Activated CD8-positive, alpha-beta memory T cell treated with anti-CD3 and anti-CD28 coated beads for 36 hours (primary cell): Measurements from ENCODE around the gene UNK. TPM values are rescaled to one million over a fixed set of nuclear protein-coding genes. Genes with fewer than 3 reads are reported as not detected.

Source experiments
- CTCF ChIA-PET: fragments of 350-600 bp; sonication (Branson Sonifier 250); formaldehyde crosslinking; loops from one replicate; lab custom pipeline; 2021; ENCODE audit warnings: antibody characterized with exemption; lab: Charles Lee
- POLR2A ChIA-PET: fragments of 350-600 bp; sonication (Branson Sonifier 250); formaldehyde crosslinking; loops from one replicate; lab custom pipeline; 2021; ENCODE audit warnings: antibody characterized with exemption; lab: Charles Lee
- total RNA-seq, 2 experiments: library from RNA; stranded (reverse); gene quantifications; one replicate each; pipeline ENCODE4 v1.2.3, GENCODE V29; 2021

Gene UNK
- total RNA-seq, 2 experiments from 2014 or later = 25.3 to 29.1 TPM

DNA sequence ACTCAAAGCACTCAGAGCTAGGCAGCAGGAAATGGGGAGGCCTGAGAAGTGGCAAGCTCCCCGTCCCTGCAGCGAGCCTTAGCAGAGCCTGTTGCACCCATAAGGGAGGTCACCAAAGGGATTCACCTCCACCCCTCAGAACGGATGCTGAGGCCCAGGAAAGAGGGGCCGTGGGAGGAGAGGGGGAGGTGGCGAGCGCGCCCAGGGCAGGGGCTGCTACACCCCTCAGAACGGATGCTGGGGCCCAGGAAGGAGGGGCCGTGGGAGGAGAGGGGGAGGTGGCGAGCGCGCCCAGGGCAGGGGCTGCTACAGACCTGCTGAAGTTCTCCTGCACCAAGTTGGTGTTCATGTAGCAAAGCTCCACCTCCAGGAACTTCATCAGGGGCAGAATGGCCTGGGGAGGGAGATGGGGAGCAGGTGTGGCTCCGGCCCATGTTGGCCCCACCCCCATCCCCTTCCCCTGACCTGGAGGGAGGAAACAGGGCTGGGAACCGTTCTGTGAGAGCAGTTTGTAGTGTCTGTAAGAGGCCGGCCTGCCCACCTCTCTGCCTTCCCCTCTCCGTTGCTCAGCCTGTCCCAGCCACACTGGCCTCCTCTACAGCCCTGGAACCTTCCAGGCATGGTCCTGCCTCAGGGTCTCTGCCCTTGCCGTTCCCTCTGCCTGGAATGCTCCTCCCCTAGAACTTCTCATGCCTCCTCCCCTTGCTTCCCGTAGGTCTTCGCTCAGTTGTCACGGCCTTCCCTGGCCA lies 48.2 kb downstream of the UNK start:
- ChIA-PET POLR2A (interaction anchor here (0.8 to 2.9 kb wide), 6 partner anchors 11 to 56 kb away, joined by 3 to 18 read pairs (median 4); partner anchors contain the start of genes UNC13D, UNK and WBP2), CTCF (interaction anchor here (0.9 to 2.1 kb wide), 7 partner anchors 10 to 64 kb away, joined by 3 to 14 read pairs (median 4); partner anchors contain the start of genes TRIM47, TRIM65 and WBP2)

DNA sequence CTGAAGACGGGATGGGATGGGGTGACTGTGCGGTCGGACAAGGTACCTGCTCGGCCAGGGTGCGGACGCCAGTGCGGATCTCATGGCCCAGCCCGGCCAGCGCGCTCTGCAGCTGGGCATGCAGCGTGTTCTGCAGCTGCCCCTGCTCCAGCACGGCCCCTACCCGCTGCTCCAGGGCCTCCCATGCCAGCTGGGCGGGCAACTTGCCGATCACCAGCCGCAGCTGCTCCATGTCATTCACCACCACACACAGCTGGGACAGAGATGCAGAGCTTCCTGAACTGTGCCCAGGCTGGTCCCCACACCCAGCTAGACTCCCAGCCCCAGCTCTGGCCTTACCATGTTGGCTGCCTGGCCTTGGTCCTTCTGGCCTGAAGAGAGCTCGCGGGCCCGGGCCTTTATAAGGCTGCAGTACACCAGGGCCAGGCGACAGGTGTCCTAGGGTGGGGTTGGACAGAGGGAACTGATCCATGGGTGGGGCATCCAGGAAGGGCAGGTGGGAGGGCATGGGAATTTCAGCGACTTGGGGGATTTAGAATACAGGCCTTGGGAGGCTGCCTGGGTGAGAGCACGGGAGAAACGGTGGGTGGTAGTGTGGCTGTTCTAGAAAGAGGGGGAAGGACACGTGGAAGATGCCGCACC lies 49.8 kb downstream of the UNK start:
- POLR2A ChIA-PET = interaction anchor here (2.9 kb wide), 1 partner anchor 9 kb away, joined by 18 read pairs; the partner anchor contains the start of gene UNC13D
- CTCF ChIA-PET = interaction anchor here (1.9 kb wide), 1 partner anchor 43 kb away, joined by 4 read pairs; the partner anchor contains the start of gene TRIM47

DNA sequence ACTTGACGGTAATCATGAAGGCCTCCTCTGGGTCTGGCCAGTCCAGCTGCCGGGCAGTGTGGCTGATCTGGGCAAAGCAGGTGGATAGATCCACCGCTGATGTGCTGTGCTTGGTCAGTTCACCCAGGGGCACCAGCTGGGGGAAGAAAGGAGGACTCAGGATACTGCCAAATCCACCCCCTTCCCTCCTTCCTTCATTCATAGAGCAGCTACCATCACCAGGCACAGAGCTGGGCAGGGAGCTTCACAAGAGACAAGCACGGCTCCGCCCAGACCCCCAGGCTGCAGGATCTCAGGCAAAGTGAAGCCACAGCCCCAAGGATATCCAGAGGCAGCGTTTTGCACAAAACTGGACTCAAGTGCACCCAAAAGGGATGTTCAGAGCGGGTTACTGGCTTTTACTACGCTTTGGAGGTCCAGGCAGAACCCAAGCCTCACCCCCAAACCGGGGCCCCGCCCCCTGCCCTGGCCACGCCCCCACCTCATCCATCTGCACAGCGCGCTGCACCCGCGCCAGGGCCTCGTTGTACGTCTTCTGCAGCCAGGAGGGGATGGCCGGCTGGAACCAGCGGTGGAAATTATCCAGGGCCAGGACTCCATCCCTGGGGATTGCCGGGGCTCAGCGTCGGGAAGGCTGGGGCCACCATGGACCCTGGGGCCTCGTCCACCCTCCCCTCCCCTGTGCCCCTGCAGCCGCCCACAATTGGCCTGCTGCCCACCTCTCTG lies 50.5 kb downstream of the UNK start:
- ChIA-PET CTCF (interaction anchor here (1.2 to 1.6 kb wide), 2 partner anchors 9 to 13 kb away, joined by 3 read pairs; partner anchors contain the start of gene UNC13D), POLR2A (no interaction called here)

DNA sequence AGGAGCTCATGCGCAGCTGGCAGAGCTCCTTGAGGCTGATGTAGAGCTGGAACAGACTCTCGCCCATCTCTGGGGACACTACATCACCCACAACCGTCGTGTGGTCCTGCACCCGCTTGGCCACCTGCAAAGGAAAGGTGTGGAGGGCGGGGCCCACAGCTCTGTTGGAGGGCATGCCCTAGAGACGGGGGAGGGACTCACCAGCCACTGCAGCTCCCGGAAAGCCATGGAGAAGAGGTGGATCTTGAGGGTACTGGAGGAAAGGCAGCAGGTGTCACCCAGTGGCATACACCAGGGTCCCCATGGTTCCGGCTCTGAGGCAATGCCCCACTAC lies 51.0 kb downstream of the UNK start:
- CTCF ChIA-PET = interaction anchor here (1.2 to 1.6 kb wide), 2 partner anchors 9 to 12 kb away, joined by 3 read pairs; partner anchors contain the start of gene UNC13D
- POLR2A ChIA-PET = no interaction called here

DNA sequence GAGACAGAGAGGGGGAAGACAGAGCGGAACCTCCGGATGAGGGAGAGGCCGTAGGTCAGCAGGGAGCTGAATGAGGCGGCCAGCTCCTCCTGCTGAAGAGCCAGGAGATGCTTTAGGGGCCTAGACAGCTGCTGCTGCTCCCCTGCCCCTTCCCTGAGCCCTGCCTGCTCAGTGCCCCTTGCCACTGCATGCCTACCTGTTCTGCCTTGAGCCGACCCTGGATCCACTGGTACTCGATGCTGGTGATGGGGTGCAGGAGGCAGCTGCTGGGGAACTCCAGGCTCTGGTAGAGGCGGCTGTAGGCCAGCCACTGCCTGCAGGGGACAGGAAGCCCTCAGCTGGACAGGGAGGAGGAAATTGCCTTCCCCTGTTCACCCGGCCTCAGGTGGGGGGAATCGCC lies 52.0 kb downstream of the UNK start:
- CTCF ChIA-PET = interaction anchor here (1.2 to 1.6 kb wide), 2 partner anchors 8 to 16 kb away, joined by 3 read pairs; partner anchors contain the start of gene UNC13D
- POLR2A ChIA-PET = no interaction called here

DNA sequence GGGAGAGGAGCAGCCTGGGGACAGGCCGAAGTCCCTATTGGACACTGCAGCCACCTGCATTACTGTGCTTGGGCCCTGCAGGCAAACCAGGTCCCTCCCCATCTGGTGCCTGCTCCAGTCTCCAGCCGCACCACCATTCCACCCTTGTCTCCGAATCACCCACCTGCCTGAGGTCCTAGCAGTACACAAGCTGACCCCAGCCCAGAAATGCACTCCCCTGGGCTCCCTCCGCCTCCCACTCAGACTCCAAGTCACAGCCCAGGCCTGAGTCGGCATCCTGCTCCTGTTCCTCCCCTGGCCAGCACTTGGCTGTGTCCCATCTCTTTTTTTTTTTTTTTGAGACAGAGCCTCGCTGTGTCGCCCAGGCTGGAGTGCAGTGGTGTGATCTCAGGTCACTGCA lies 53.3 kb downstream of the UNK start:
- ChIA-PET CTCF (interaction anchor here (1.0 kb wide), 1 partner anchor 10 kb away, joined by 3 read pairs; no protein-coding TSS in a partner anchor), POLR2A (no interaction called here)

DNA sequence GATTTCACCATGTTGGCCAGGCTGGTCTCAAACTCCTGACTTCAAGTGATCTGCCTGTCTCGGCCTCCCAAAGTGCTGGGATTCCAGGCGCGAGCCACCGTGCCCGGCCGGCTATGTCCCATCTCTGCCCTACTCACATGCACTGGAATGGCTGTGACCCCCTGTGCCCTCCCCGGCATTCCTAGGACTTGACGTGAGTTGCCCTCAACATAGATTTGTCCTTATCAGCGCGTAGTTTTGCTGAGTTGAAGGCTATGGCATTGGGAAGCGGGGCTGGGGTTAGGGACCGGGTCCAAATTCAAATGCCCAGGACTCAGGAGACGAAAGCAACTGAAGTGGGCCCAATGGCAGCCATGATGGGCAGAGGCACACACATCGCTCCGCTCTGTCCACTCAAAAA lies 53.8 kb downstream of the UNK start:
- ChIA-PET POLR2A (no interaction called here), CTCF (interaction anchor here (0.9 to 1.7 kb wide), 2 partner anchors 8 to 22 kb away, joined by 4 read pairs; no protein-coding TSS in a partner anchor)

DNA sequence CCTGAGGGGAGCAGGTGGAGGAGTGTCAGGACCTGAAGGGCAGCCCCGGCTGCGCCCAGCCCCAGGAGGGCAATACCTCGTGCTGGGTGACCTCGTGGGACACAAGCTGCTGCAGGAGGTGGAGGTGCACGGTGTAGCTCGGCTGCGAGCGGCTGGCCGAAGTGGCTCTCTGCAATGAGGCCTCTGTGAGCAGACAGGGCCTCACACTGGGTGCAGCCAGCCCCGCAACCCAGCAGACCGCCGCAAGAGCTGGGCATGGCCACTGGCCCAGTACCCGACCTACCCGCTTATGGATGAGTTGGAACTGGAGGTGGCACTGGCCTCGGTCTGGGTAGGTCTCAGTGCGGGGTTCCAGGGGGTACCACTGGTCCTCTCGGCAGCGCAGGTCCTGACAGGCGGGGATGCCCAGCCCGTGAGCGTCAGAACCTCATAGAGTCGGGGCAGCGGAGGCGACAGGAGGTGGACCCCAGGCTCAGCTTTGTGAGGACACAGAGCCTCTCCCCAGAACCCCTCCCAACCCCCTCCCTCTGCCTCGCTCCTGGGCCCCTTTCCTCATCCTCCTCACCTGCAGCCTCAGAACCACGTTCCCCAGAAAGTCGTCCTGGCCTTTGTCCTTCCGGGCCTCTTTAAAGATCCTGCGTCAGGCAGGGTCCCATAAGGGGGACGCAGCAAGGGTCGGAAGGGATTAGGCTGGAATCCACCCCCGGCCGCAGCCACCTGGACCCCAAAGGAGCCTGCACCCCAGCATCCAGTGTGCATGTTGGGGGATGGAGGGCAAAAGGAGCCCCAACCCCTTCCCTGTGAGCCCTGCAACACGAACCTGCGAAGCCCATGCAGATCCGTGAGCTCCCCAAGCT lies 55.6 kb downstream of the UNK start:
- POLR2A ChIA-PET = interaction anchor here (0.6 to 0.7 kb wide), 3 partner anchors 36 to 912 kb away, joined by 3 to 4 read pairs (median 4); no protein-coding TSS in a partner anchor
- CTCF ChIA-PET = interaction anchor here (1.2 to 1.7 kb wide), 4 partner anchors 8 to 14 kb away, joined by 4 read pairs; no protein-coding TSS in a partner anchor

DNA sequence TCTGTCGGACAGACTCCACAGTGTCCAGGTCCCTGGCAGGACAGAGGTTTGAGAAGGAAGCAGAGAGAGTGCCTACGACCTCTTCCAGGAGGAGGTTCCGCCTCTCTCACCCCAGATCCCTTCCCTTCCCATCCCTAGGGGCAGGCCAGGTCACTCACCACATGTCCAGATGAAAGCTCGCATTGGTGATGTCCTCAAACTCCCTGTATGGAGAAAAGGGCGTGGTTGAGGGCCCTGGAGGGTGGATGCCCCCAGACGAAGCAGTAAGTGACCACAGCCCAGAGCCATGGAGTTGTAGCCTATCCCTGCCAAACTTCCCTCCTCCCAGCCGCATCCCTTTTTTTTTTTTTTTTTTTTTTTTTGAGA lies 56.2 kb downstream of the UNK start:
- POLR2A ChIA-PET = no interaction called here
- CTCF ChIA-PET = interaction anchor here (1.2 to 1.5 kb wide), 2 partner anchors 11 to 14 kb away, joined by 4 read pairs; no protein-coding TSS in a partner anchor

DNA sequence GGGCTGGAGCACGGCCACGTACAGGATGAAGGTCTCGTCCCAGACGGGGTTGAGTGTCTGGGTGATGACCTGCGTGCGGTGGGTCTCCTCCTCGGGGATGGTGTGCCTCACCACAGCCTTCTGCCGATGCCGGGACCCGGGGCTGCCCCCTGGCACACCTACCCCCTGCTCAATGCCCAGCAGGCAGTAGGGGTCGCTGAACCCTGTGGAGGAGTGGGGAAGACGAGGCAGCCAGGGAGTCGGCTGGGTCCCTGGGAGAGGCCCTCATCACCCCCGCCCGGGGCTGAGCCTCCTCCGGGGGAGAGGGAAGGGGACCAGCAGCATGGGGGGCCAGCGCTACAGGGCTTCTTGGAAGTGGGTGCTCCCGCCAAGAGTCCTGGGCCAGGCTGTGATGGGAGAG lies 57.8 kb downstream of the UNK start:
- CTCF ChIA-PET = interaction anchor here (1.4 kb wide), 1 partner anchor 10 kb away, joined by 3 read pairs; no protein-coding TSS in a partner anchor
- POLR2A ChIA-PET = interaction anchor here (0.6 to 2.2 kb wide), 4 partner anchors 9 to 176 kb away, joined by 3 to 18 read pairs (median 4); partner anchors contain the start of gene RECQL5

DNA sequence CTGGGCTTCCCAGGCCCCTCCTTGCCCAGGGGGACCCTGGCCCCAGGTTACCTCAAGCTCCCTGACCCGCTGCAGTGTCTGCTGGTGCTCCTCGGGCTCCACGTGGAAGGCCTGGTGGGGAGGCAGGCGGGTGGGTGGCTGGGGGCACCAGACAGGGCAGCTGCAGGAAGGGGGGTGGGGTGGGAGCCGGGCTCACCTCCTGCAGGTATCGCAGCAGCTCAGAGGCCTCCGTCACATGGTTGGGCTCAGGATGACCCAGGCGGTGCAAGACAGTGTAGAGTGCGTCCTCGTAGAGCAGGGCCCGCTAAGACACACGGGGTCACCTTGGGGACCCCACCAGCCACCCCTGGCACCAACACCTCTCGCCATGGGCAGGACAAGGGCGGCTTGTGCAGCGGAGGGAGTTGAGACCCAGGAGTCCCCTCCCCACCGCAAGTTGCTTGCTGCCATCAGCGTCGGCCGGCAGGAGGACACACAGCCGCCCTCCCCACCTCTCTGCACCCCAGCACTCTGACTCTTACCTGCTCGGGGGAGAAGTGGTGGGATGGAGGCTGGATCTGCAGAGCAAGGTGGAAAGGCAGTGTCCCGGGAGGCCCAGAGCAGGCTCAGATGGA lies 58.5 kb downstream of the UNK start:
- ChIA-PET POLR2A (interaction anchor here (0.6 to 2.2 kb wide), 7 partner anchors 10 to 176 kb away, joined by 3 to 18 read pairs (median 5); partner anchors contain the start of gene RECQL5), CTCF (interaction anchor here (1.0 to 4.1 kb wide), 6 partner anchors 11 to 89 kb away, joined by 3 to 23 read pairs (median 4); partner anchors contain the start of gene WBP2)

DNA sequence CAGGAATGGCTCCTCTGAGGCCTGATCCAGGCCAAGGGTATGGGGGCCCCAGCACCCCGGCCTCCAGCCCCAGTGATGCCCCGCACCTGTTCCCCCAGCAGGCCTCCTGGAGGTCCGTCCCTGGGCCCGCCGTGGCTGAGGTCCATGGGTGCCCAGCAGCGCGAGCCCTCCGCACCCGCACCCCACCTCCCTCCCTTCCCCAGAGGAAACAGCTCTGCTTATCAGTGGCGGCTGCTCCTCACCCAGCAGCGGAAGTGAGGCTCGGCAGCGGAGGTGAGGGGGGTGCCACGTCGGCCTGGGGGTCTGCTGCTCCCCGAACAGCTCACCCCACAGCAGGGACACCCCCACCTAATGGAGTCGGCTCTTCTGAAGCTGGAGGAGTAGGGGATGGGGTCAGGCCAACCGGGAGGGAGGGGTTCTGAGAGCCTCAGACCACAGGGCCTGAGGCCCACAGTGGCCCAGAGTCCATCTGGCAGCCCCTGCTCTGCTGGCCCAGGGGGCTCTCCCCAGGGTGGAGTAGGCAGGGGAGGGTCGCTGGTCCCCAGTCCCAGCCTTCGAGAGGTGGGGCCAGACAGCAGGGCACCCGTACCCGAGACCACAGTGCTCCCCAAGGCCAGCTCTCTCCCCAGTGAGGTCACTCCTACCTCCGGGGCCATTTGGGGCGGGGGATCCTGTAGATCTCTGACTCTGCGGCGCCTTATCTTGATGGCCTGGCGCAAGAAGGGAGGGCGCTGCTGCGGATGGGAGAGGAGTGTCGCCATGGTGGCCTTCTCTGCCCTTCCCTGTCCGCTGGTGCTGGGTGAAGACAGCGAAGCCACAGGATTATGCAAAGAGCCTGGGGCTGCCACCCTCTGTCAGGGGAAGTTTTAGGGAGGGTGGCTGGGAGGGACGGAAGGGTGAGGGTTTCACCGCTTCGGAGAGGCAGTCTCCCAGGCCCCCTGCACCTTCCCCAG lies 59.2 kb downstream of the UNK start, which contains the start of gene UNC13D:
Gene UNC13D, minus strand, starts transcription at position 828 of the 953 bp plus-strand sequence. Its CDS starts 67 bp downstream, at position 761.
- POLR2A ChIA-PET = interaction anchor here (0.5 to 3.0 kb wide), 8 partner anchors 11 to 68 kb away, joined by 4 to 18 read pairs (median 4); partner anchors contain the start of gene WBP2
- CTCF ChIA-PET = interaction anchor here (0.5 to 4.1 kb wide), 10 partner anchors 8 to 188 kb away, joined by 3 to 23 read pairs (median 4); partner anchors contain the start of gene WBP2

DNA sequence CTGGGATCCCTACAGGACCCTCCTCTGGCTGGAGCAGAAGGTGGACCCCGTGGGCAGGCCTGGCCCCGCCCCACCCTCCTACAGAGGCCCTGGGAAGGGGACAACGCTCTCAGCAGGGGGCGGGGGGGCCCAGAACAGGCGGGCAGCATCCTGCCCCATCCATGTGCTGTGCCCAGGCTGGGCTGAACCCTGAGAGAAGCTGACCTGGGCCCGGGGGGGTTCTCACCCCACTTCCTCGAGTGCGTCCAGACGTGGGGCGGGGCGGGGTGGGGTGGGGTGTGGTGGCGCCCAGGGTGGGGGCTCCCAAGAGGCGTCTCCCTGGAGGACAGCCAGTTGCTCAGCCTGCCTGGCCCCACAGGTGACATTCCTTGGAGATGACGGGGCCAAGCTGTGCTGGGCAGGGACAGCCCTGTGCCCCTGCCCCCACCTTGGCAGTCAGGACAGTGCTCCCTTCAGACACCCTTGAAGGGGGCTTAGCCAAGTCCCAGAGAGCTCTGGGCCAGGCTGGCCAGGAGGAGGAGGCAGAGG lies 60.0 kb downstream of the UNK start:
- CTCF ChIA-PET = interaction anchor here (0.5 to 4.1 kb wide), 12 partner anchors 9 to 188 kb away, joined by 3 to 23 read pairs (median 6); partner anchors contain the start of genes TRIM65 and WBP2
- POLR2A ChIA-PET = interaction anchor here (0.6 to 3.0 kb wide), 7 partner anchors 11 to 128 kb away, joined by 3 to 18 read pairs (median 4); partner anchors contain the start of gene WBP2

DNA sequence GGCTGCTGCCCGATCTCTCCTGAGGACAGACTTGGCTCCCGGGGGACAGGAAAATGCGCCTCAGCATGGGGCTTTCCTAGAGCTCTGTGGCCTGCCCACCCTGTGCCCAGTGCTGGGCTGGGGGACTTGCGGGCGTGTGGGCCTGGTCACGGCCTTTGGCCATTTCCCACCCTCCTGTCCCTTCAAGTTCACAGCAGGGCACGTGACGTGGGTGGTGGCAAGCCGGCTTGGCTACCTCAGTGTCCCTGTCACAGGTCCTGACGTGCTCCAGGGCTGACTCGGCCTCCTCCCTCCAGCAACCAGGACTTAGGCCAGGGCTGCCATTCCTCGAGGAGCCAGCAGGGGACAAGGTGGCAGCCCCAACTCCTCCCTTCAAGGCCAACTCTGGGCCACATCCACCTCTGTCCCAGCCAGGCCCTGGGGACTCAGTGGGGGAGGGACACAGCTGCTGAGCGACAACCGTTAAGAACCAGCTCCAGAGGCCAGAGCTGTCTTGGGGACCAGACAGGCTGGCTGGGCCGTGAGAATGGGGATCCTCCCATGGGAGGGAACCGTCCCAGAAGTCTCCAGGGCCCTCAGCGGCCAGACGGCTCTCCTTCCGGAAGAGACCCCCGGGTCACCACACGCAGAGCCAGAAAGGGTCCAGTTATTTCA lies 60.6 kb downstream of the UNK start:
- CTCF ChIA-PET = interaction anchor here (0.5 to 4.1 kb wide), 14 partner anchors 11 to 97 kb away, joined by 3 to 23 read pairs (median 6); partner anchors contain the start of genes TRIM65 and WBP2
- POLR2A ChIA-PET = interaction anchor here (0.6 to 3.0 kb wide), 6 partner anchors 10 to 127 kb away, joined by 3 to 14 read pairs (median 4); partner anchors contain the start of gene WBP2
